Transverse colon (tissue), 4 donors: ENCODE results near the gene GNA14.

Source experiments
- CTCF ChIP-seq, 5 experiments: fragments of 200-600 bp in 3 of 5; fragments of 450-650 bp in 2 of 5; sonication (generic) in 3 of 5; IDR thresholded peaks; 1 replicate in 2 of 5; 2 replicates in 3 of 5; pipeline ENCODE4 v1.5.1; 2016 to 2017; ENCODE audit warnings: antibody characterized with exemption in 5 of 5, inconsistent platforms in 3 of 5, mild to moderate bottlenecking in 2 of 5, moderate library complexity in 1 of 5
- POLR2A ChIP-seq: fragments of 450-650 bp; IDR thresholded peaks from one replicate; pipeline ENCODE4 v1.6.1; 2016; ENCODE audit warnings: antibody characterized with exemption, mild to moderate bottlenecking, moderate library complexity
- POLR2AphosphoS5 ChIP-seq, 3 donors: sonication (generic); formaldehyde crosslinking; IDR thresholded peaks; one replicate each; pipeline ENCODE4 v1.6.1; 2016; ENCODE audit warnings: antibody characterized with exemption in 3 of 3

- no peak for TF ChIP-seq CTCF (IDR thresholded peaks at IDR 0.05)
- no peak for TF ChIP-seq POLR2AphosphoS5 (IDR thresholded peaks at IDR 0.05)
- no peak for TF ChIP-seq POLR2A
These were observed 198.0 kb downstream of the GNA14 start for GRCh38 chr9:77450085-77450475.
